Lower lobe of right lung (tissue), 2 donors: ENCODE results near the gene TMEM156. TPM values are rescaled to one million over a fixed set of nuclear protein-coding genes. Genes with fewer than 3 reads are reported as not detected.

ENCODE experiments used
- ATAC-seq, 2 donors: fragments of 200-7000 bp; cut with Tn5 transposase; one replicate each; pipeline ENCODE4 v1.9.1; 2020 to 2022; ENCODE audit warnings: mild to moderate bottlenecking in 2 of 2, moderate library complexity in 2 of 2
- DNase-seq: peaks from one replicate; pipeline ENCODE4 v3.0.0-alpha.2; 2020
- H3K27ac ChIP-seq: fragments of 200-600 bp; one replicate; pipeline ENCODE4 v1.8.0; 2022
- H3K27me3 ChIP-seq: fragments of 200-600 bp; one replicate; pipeline ENCODE4 v1.8.0; 2022; ENCODE audit warnings: low read depth
- H3K36me3 ChIP-seq: fragments of 200-600 bp; one replicate; pipeline ENCODE4 v1.8.0; 2022; ENCODE audit warnings: mild to moderate bottlenecking
- H3K4me1 ChIP-seq: fragments of 200-600 bp; one replicate; pipeline ENCODE4 v1.8.0; 2022
- H3K4me3 ChIP-seq: fragments of 200-600 bp; one replicate; pipeline ENCODE4 v1.8.0; 2022; ENCODE audit warnings: mild to moderate bottlenecking
- H3K9me3 ChIP-seq: fragments of 200-600 bp; one replicate; pipeline ENCODE4 v1.8.0; 2022
- CTCF ChIP-seq: fragments of 200-600 bp; IDR thresholded peaks from one replicate; pipeline ENCODE4 v1.8.0; 2022; ENCODE audit warnings: antibody characterized with exemption, mild to moderate bottlenecking
- intact Hi-C: fragments of 100-400 bp; cut with DNase I; formaldehyde crosslinking; loops from one replicate; pipeline ENCODE4 v1.11.0; 2022
- total RNA-seq: library from RNA; stranded (reverse); fragmentation: NEBNext Ultra II Directional; extraction: Animal tissue kit (Norgen Biotek cat#: 25700); gene quantifications from one replicate; pipeline ENCODE4 v1.2.1, GENCODE V29; 2021
- donor health status: DM: no; HTN: yes; CAD: no; lungs with severe emphysema.

The TMEM156 gene
- total RNA-seq, 1 donor from 2014 or later: 0.62 TPM

DNA sequence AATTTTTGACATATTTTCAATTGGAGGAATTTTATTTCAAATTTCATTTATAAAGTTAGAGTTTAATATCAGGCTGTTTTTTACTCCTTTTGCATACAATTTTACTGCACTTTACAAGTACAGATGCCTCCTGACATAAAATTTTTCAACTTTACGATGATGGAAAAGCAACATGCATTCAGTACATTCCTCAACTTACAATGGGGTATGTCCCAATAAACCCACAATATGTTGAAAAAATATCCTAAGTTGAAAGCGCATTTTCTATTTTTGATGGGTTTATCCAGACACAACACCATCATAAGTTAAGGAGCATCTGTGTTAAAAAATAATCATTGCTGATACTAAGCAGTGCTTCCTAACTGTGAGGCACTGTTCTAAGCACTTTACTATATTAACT is 34.2 kb upstream of the TMEM156 start:
- intact Hi-C loops: no loop called here
- Histone ChIP-seq H3K27ac (no peak overlapping the region), H3K36me3 (no peaks in the 10 kb centered on the region), H3K27me3 (no peaks in the 10 kb centered on the region), H3K4me3 (no peak overlapping the region), H3K4me1 (no peaks in the 10 kb centered on the region), H3K9me3 (no peaks in the 10 kb centered on the region)
- TF ChIP-seq CTCF: no peak
- no peak for DNase-seq
- no peak for ATAC-seq

DNA sequence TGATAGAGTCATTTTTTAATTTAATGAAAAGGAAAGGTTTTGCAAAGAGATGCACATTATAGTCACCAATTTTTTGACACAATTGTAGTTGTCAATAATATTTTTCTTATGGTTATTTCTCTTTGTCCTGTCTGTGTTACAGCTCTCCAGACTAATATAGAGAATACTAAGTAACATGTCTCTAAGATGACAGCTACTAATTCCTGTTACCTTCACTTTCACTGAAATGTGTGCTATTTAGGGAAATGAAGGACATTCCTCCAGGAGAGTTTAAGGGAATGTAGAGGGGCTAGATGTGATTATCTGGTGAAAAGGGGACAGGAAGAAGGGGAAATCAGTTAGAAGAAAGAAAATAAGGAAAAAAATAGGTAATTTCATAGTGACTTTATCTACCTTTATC is 31.2 kb upstream of the TMEM156 start:
- Histone ChIP-seq H3K36me3 (no peaks in the 10 kb centered on the region), H3K27ac (no peak overlapping the region), H3K27me3 (no peaks in the 10 kb centered on the region), H3K4me1 (no peaks in the 10 kb centered on the region), H3K9me3 (no peaks in the 10 kb centered on the region), H3K4me3 (no peak overlapping the region)
- no peak for DNase-seq
- TF ChIP-seq CTCF: no peak
- intact Hi-C loops: no loop called here
- ATAC-seq: no peak

- Histone ChIP-seq H3K27me3 (no peaks in the 10 kb centered on the region), H3K36me3 (no peaks in the 10 kb centered on the region), H3K9me3 (no peaks in the 10 kb centered on the region), H3K27ac (no peak overlapping the region), H3K4me3 (no peak overlapping the region), H3K4me1 (no peaks in the 10 kb centered on the region)
- intact Hi-C loops: no loop called here
- TF ChIP-seq CTCF: no peak
- no peak for ATAC-seq
- DNase-seq: no peak
These were observed 30.5 kb upstream of the TMEM156 start for GRCh38 chr4:39062770-39063097.

DNA sequence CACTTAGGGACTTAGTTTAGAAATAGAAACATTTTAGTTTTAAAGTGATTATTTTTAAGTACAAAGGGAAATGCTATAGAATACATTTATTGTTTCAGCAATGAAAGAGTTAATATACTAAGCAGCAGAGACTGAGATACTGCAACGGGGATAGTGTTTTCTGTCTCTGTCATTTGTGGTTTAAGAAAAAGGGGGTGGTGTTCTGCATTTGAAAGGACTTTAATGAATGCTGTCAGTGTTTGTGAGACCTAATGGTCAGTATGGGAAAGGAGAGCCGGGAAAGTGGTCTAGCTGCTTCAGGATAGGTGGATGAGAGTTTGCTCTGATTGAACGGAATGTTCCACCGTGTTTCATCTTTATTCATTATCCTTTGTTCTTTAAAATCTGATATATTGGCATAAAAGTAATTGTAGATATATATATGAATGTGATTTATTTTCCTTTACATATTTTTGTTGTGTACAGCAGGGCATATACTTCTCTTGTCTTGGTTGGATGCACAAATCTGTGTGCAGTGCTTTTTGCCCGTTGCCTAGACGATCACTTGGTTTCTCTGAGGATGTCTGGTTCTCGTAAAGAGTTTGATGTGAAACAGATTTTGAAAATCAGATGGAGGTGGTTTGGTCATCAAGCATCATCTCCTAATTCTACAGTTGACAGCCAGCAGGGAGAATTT is 30.0 kb upstream of the TMEM156 start, which contains the start of gene KLHL5:
Gene KLHL5, plus strand, starts transcription at position 139 of the 676 bp plus-strand sequence. Its CDS starts 421 bp downstream, at position 560.
- Histone ChIP-seq H3K4me3 (no peak within 1 kb of the TSS), H3K4me1 (no peaks in the 10 kb centered on the region), H3K9me3 (no peaks in the 10 kb centered on the region), H3K27me3 (no peaks in the 10 kb centered on the region), H3K27ac (no peak within 1 kb of the TSS), H3K36me3 (no peaks in the 10 kb centered on the region)
- ATAC-seq: no peak
- no peak for DNase-seq
- intact Hi-C loops: no loop called here
- no peak for TF ChIP-seq CTCF

DNA sequence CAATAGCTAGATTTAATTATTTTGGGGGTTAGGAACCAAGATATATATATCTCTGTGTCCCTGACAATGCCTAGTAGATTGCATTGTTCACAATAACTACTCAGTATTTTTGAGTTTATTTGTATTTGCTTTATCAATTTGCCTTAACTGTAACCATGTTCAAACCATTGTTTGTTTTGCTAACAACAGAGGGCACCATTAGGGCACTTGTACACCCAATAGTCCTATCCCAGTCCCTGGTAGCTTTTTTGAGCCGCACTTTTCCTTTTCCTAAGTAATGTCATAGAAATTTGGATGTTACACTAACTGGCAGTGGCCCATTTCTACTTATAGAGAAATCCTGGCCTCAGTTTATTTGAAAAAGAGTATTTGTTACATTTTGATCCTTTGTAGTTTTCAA is 29.2 kb upstream of the TMEM156 start:
- H3K27ac ChIP-seq: no peak overlapping the region
- no peaks in the 10 kb centered on the region for H3K9me3 ChIP-seq
- H3K27me3 ChIP-seq: no peaks in the 10 kb centered on the region
- ATAC-seq: no peak
- no peak overlapping the region for H3K4me3 ChIP-seq
- TF ChIP-seq CTCF: no peak
- intact Hi-C loops: no loop called here
- no peaks in the 10 kb centered on the region for H3K36me3 ChIP-seq
- DNase-seq: no peak
- no peaks in the 10 kb centered on the region for H3K4me1 ChIP-seq
